H9 (cell line): Measurements from ENCODE around the gene SORCS2. TPM values are rescaled to one million over a fixed set of nuclear protein-coding genes. Genes with fewer than 3 reads are reported as not detected.

Experiments used
- DNase-seq: peaks from one replicate; pipeline ENCODE4 v3.0.0-alpha.2; 2017
- H2AFZ ChIP-seq: one replicate; pipeline ENCODE4 v1.6.1; 2013; ENCODE audit warnings: mild to moderate bottlenecking, low read length, control low read depth, moderate library complexity
- H2AK5ac ChIP-seq: 2 replicates; pipeline ENCODE4 v1.6.1; 2013; ENCODE audit warnings: low read length, control low read depth, mixed read lengths; ENCODE audit not compliant: insufficient read length
- H2BK120ac ChIP-seq: one replicate; pipeline ENCODE4 v1.6.1; 2013; ENCODE audit warnings: low read depth, mild to moderate bottlenecking, low read length, control low read depth, inconsistent platforms; ENCODE audit not compliant: poor library complexity, severe bottlenecking
- H2BK12ac ChIP-seq: 2 replicates; pipeline ENCODE4 v1.6.1; 2013; ENCODE audit warnings: low read length, control low read depth, mixed read lengths, low read depth; ENCODE audit not compliant: insufficient read length
- H2BK15ac ChIP-seq: 2 replicates; pipeline ENCODE4 v1.6.1; 2013; ENCODE audit warnings: low read depth, low read length, control low read depth
- H2BK20ac ChIP-seq: one replicate; pipeline ENCODE4 v1.6.1; 2013; ENCODE audit warnings: low read depth, mild to moderate bottlenecking, low read length, control low read depth, inconsistent platforms; ENCODE audit not compliant: poor library complexity, severe bottlenecking
- H2BK5ac ChIP-seq: 2 replicates; pipeline ENCODE4 v1.6.1; 2013; ENCODE audit warnings: low read length, control low read depth, mixed read lengths; ENCODE audit not compliant: insufficient read length
- H3K14ac ChIP-seq: 2 replicates; pipeline ENCODE4 v1.6.1; 2013; ENCODE audit warnings: low read length, control low read depth; ENCODE audit not compliant: insufficient read depth
- H3K18ac ChIP-seq: 2 replicates; pipeline ENCODE4 v1.6.1; 2013; ENCODE audit warnings: low read depth, mild to moderate bottlenecking, mixed read lengths, low read length, control low read depth; ENCODE audit not compliant: insufficient read length
- H3K23ac ChIP-seq: 2 replicates; pipeline ENCODE4 v1.6.1; 2013; ENCODE audit warnings: low read length, control low read depth, mixed read lengths, low read depth; ENCODE audit not compliant: insufficient read length
- H3K23me2 ChIP-seq: 2 replicates; pipeline ENCODE4 v1.6.1; 2013; ENCODE audit warnings: low read depth, mild to moderate bottlenecking, mixed read lengths, low read length, control low read depth; ENCODE audit not compliant: insufficient read length, poor library complexity, severe bottlenecking
- H3K27ac ChIP-seq: 2 replicates; pipeline ENCODE4 v1.5.1; 2013; ENCODE audit warnings: low read length, control low read depth, mixed read lengths, low read depth; ENCODE audit not compliant: insufficient read length
- H3K27me3 ChIP-seq: 2 replicates; pipeline ENCODE4 v1.6.1; 2013; ENCODE audit warnings: low read length, control low read depth, inconsistent platforms; ENCODE audit not compliant: insufficient read depth
- H3K4ac ChIP-seq: 2 replicates; pipeline ENCODE4 v1.6.1; 2013; ENCODE audit warnings: low read depth, mild to moderate bottlenecking, control low read depth, inconsistent platforms, low read length, moderate library complexity
- H3K4me1 ChIP-seq: 2 replicates; pipeline ENCODE4 v1.6.1; 2013; ENCODE audit warnings: low read length, control low read depth, inconsistent platforms; ENCODE audit not compliant: insufficient read depth
- H3K4me2 ChIP-seq: 2 replicates; pipeline ENCODE4 v1.6.1; 2013; ENCODE audit warnings: low read length, control low read depth, mixed read lengths; ENCODE audit not compliant: insufficient read length, insufficient read depth
- H3K56ac ChIP-seq: 2 replicates; pipeline ENCODE4 v1.6.1; 2013; ENCODE audit warnings: low read depth, mild to moderate bottlenecking, mixed read lengths, low read length, control low read depth; ENCODE audit not compliant: insufficient read length
- H3K79me1 ChIP-seq: 2 replicates; pipeline ENCODE4 v1.6.1; 2013; ENCODE audit warnings: low read depth, mild to moderate bottlenecking, moderate library complexity, low read length, control low read depth, inconsistent platforms; ENCODE audit not compliant: insufficient read depth, poor library complexity, severe bottlenecking
- H3K79me2 ChIP-seq: 2 replicates; pipeline ENCODE4 v1.6.1; 2013; ENCODE audit warnings: low read length, control low read depth, inconsistent platforms; ENCODE audit not compliant: insufficient read depth
- H3K9ac ChIP-seq: 2 replicates; pipeline ENCODE4 v1.6.1; 2013; ENCODE audit warnings: low read length, control low read depth, mixed read lengths; ENCODE audit not compliant: insufficient read length; ENCODE audit errors: extremely low read depth
- H3K9me3 ChIP-seq: one replicate; pipeline ENCODE4 v1.6.1; 2013; ENCODE audit warnings: low read depth, low read length, inconsistent platforms; ENCODE audit not compliant: control insufficient read depth
- H3T11ph ChIP-seq: one replicate; pipeline ENCODE4 v1.6.1; 2013; ENCODE audit warnings: mild to moderate bottlenecking, low read length, control low read depth, inconsistent platforms
- H4K20me1 ChIP-seq: one replicate; pipeline ENCODE4 v1.6.1; 2013; ENCODE audit not compliant: control insufficient read depth, insufficient read length, insufficient read depth
- H4K5ac ChIP-seq: 2 replicates; pipeline ENCODE4 v1.6.1; 2013; ENCODE audit warnings: low read depth, mild to moderate bottlenecking, mixed read lengths, low read length, control low read depth; ENCODE audit not compliant: insufficient read length
- H4K8ac ChIP-seq: replicated peaks from 2 replicates; pipeline ENCODE4 v1.6.1; 2013; ENCODE audit warnings: low read length, control low read depth, mixed read lengths, low read depth; ENCODE audit not compliant: insufficient read length
- H4K91ac ChIP-seq: 2 replicates; pipeline ENCODE4 v1.6.1; 2013; ENCODE audit warnings: low read depth, mild to moderate bottlenecking, moderate library complexity, mixed read lengths, low read length, control low read depth; ENCODE audit not compliant: insufficient read length
- H3K27ac Mint-ChIP-seq, 3 experiments: 2 replicates in 2 of 3; 3 replicates in 1 of 3; pipeline ENCODE4 v1.8.0; 2020 to 2021; ENCODE audit warnings: mixed read lengths in 3 of 3, mild to moderate bottlenecking in 1 of 3, moderate library complexity in 1 of 3
- H3K27me3 Mint-ChIP-seq: 2 replicates; pipeline ENCODE4 v1.8.0; 2021; ENCODE audit warnings: low read depth, mild to moderate bottlenecking, moderate library complexity, mixed read lengths
- H3K36me3 Mint-ChIP-seq, 3 experiments: 2 replicates in 2 of 3; 3 replicates in 1 of 3; pipeline ENCODE4 v1.8.0; 2020 to 2021; ENCODE audit warnings: low read depth in 3 of 3, mixed read lengths in 3 of 3; ENCODE audit not compliant: insufficient read depth in 1 of 3
- H3K4me1 Mint-ChIP-seq, 2 experiments: 2 replicates each; pipeline ENCODE4 v1.8.0; 2020; ENCODE audit warnings: mixed read lengths in 2 of 2
- H3K4me3 Mint-ChIP-seq, 2 experiments: 2 replicates in 1 of 2; 3 replicates in 1 of 2; pipeline ENCODE4 v1.8.0; 2020 to 2021; ENCODE audit warnings: mild to moderate bottlenecking in 2 of 2, mixed read lengths in 2 of 2, moderate library complexity in 1 of 2
- H3K9me3 Mint-ChIP-seq, 2 experiments: 2 replicates in 1 of 2; 3 replicates in 1 of 2; pipeline ENCODE4 v1.8.0; 2020; ENCODE audit warnings: mild to moderate bottlenecking in 2 of 2, mixed read lengths in 2 of 2, moderate library complexity in 1 of 2
- CTCF ChIP-seq: fragments of 200-600 bp; sonication (generic); conservative IDR thresholded peaks from 3 replicates; pipeline ENCODE4 v1.8.0; 2021; ENCODE audit warnings: antibody characterized with exemption, mild to moderate bottlenecking
- WGBS: extraction: QIAGEN DNeasy Blood & Tissue Kit; methylation state at CpG from one replicate; pipeline ENCODE4 v1.1.7; 2013; ENCODE audit warnings: missing lambda C conversion rate, low lambda C conversion rate, mixed read lengths; ENCODE audit not compliant: insufficient read length; ENCODE audit errors: extremely low coverage; 5-methylcytosine and 5-hydroxymethylcytosine counted together
- total RNA-seq: library from RNA; stranded (reverse); gene quantifications from 2 replicates; pipeline ENCODE4 v1.2.1, GENCODE V29; 2021

Gene SORCS2
- total RNA-seq, 1 experiment from 2014 or later, result 0.57 TPM

- peak overlapping the region in 1 of 3 experiments; percentile 42; a peak in 1 of 7 replicates for H3K27ac Mint-ChIP-seq
- Histone ChIP-seq H3K18ac (no peak overlapping the region), H3K23me2 (no peaks in the 10 kb centered on the region), H3K56ac (no peak overlapping the region), H3K14ac (no peak overlapping the region), H3K4me1 (no peaks in the 10 kb centered on the region), H2BK12ac (no peak overlapping the region), H3T11ph (no peak overlapping the region), H3K9me3 (no peaks in the 10 kb centered on the region), H3K79me1 (no peaks in the 10 kb centered on the region), H2BK120ac (no peak overlapping the region), H4K5ac (no peak overlapping the region), H2AFZ (no peak overlapping the region), H3K27me3 (no peaks in the 10 kb centered on the region), H2BK20ac (no peak overlapping the region), H3K27ac (no peak overlapping the region), H3K79me2 (no peaks in the 10 kb centered on the region), H4K20me1 (no peaks in the 10 kb centered on the region), H3K9ac (no peak overlapping the region), H4K8ac (no peak overlapping the region), H3K4ac (no peak overlapping the region), H3K23ac (no peak overlapping the region), H4K91ac (no peak overlapping the region), H2AK5ac (no peak overlapping the region), H2BK5ac (no peak overlapping the region), H3K4me2 (no peak overlapping the region), H2BK15ac (no peak overlapping the region)
- 0 out of 4 replicates have a peak, but pooled peaks cover 0 to 3% of the 10 kb centered on the region in 2 experiments for H3K4me1 Mint-ChIP-seq
- H3K9me3 Mint-ChIP-seq, result no peaks in the 10 kb centered on the region
- no peak for TF ChIP-seq CTCF
- H3K36me3 Mint-ChIP-seq, result no peaks in the 10 kb centered on the region
- peaks cover 18% of the 10 kb centered on the region for H3K27me3 Mint-ChIP-seq
- no peak for DNase-seq
- no peak overlapping the region for H3K4me3 Mint-ChIP-seq
- WGBS, result no CpG with 5 or more reads among the region's 14 CpGs
Measured at GRCh38 chr4:7286170-7286569, 93.8 kb downstream of the SORCS2 start.
